Measurements from ENCODE around the gene HAP1. TPM values are rescaled to one million over a fixed set of nuclear protein-coding genes. Genes with fewer than 3 reads are reported as not detected.

Gene HAP1
- total and polyA plus RNA-seq, 12 donors, result 0.03 to 0.18 TPM; not detected in 10

DNA sequence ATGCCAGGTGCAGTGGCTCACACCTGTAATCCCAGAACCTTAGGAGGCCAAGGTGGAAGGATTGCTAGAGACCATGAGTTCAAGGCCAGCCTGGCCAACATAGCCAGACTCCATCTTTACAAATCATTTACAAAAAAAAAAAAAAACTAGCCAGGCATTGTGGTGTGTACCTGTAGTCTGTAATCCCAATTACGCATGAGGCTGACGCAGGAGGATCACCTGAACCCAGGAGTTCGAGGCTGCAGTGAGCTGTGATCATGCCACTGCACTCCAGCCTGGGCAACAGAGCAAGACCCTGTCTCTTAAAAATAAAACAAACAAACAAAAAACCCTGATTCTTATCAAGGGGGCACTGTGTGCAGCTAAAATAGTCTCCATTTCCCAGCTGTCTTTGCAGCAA lies 16.8 kb upstream of the HAP1 start:
- no peak for TF ChIP-seq CTCF (IDR thresholded peaks at IDR 0.05)
- DNase-seq (no peak), ATAC-seq (no peak)
- Histone ChIP-seq H3K36me3 (peaks cover 0 to 40% (median 16%) of the 10 kb centered on the region in 9 donors), H3K27me3 (no peaks in the 10 kb centered on the region), H3K4me1 (no peaks in the 10 kb centered on the region), H3K4me3 (no peak overlapping the region), H3K9me3 (no peaks in the 10 kb centered on the region), H3K27ac (no peak overlapping the region)
- intact Hi-C loops (cut with DNase I), result no loop called here
- 76 to 80% methylated on average over 3 of the region's 3 CpGs for WGBS, 2 donors

GRCh38 chr17:41750862-41751261 lies 16.4 kb upstream of the HAP1 start:
- intact Hi-C loops (cut with DNase I), result no loop called here
- DNase-seq (no peak), ATAC-seq (no peak)
- no peak for TF ChIP-seq CTCF (IDR thresholded peaks at IDR 0.05)
- Histone ChIP-seq H3K36me3 (peaks cover 0 to 36% (median 11%) of the 10 kb centered on the region in 9 donors), H3K9me3 (no peaks in the 10 kb centered on the region), H3K27me3 (no peaks in the 10 kb centered on the region), H3K4me1 (no peaks in the 10 kb centered on the region), H3K4me3 (no peak overlapping the region), H3K27ac (no peak overlapping the region)
- WGBS, 2 donors, result 68 to 71% methylated on average over 4 of the region's 4 CpGs

- Histone ChIP-seq H3K27ac (no peak overlapping the region), H3K4me1 (no peaks in the 10 kb centered on the region), H3K4me3 (no peak overlapping the region), H3K36me3 (peaks cover 0 to 13% (median 0%) of the 10 kb centered on the region in 9 donors), H3K27me3 (no peaks in the 10 kb centered on the region), H3K9me3 (no peaks in the 10 kb centered on the region)
- TF ChIP-seq CTCF (IDR thresholded peaks at IDR 0.05), result no peak
- ATAC-seq, result no peak
- intact Hi-C loops (cut with DNase I), result no loop called here
- no peak for DNase-seq
- WGBS, 2 donors, result 80 to 84% methylated on average over 6 of the region's 6 CpGs
Measured at GRCh38 chr17:41748275-41748674, 13.8 kb upstream of the HAP1 start.

DNA sequence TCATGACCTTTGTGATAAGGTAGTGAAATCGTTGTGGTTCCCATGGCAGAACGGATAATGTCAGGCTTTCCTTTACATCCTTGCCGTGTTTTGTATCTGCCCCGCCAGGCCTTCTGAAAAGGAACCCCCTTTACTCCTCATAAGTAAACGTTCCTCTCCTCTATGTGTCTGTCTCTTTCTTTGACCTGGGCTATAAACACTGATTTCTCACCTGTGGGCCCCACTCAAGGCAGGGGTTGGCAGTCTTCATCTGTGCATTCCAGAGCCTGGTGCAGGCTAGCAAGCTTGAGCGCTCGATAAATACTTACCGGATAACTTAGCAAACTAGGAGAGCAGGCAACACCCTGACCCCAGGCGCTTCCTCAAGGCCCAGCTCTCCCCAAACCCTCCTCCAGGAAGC lies 7.3 kb upstream of the HAP1 start:
- 85 to 87% methylated on average over 9 of the region's 9 CpGs for WGBS, 2 donors
- TF ChIP-seq CTCF (IDR thresholded peaks at IDR 0.05), result no peak
- Histone ChIP-seq H3K27me3 (peaks cover 0 to 12% (median 12%) of the 10 kb centered on the region in 7 donors), H3K9me3 (no peaks in the 10 kb centered on the region), H3K27ac (no peak overlapping the region), H3K36me3 (no peaks in the 10 kb centered on the region), H3K4me3 (no peak overlapping the region), H3K4me1 (peaks cover 0 to 8% (median 3%) of the 10 kb centered on the region in 9 donors)
- ATAC-seq (no peak), DNase-seq (no peak)
- intact Hi-C loops (cut with DNase I), result no loop called here

All from heart right ventricle (tissue), 16 donors.